ENCODE measurements around the gene CCDC148.

CCDC148 gene

GRCh38 chr2:158456309-158457066 is at the start of gene CCDC148, which contains the start of gene PKP4:
Gene CCDC148 (minus strand): TSS chr2:158456753. CDS start chr2:158456439, 314 bp downstream.
Gene PKP4 (plus strand): TSS chr2:158456952. CDS start chr2:158533185, 76,233 bp downstream.
- peak; percentile 74 to 88 (median 79) for DNase-seq (ENCODE audit: low read depth in 3 of 3)

DNA sequence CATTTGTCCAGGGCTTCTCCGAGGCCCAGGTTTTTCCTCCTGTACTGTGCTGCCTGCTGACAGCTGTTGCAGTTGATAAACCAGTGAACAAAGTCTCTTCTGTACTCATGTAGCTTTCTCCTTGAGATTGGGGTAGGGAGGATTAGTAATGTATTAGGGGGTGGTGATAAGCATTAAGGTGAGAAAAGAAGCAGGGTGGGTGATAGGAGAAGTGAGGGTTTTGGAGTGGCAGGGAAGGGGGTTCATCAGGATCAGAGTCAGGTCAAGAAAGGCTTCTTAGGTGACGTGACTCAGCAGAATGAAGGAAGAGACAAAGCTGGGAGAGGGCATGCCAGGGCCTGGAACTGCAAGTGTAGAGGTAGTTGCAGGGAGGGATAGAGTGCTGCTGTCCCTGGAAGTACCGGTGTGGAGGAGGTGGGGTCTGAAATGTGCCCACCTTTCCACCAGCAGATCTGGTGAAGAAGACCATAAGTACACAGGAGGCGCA is 48.9 kb upstream of the CCDC148 start:
- DNase-seq (ENCODE audit: low read depth in 3 of 3) = no peak

GRCh38 chr2:158504088-158504487 is 47.5 kb upstream of the CCDC148 start:
- no peak for DNase-seq (ENCODE audit: low read depth in 3 of 3)

DNA sequence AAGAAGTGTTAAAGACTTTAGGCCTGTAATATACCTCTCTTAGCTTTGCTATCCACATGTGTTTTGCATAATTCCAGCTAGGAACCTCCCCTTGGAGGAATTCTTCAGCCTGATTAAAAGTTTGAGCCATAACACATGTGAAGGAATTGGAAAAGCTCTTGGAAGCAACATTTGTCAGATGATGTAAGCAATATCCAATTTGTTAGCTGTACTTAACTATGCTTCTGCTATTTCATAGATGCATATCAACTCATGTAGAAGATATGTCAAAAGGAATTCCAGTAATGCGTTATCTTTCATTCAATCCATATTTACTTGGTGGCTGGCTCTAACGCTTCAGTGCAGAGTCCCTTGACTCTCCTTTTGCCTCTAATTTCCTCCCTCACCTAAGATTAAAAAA is 46.4 kb upstream of the CCDC148 start:
- no peak for DNase-seq (ENCODE audit: low read depth in 3 of 3)

GRCh38 chr2:158501301-158501700 is 44.7 kb upstream of the CCDC148 start:
- DNase-seq (ENCODE audit: low read depth in 3 of 3) = no peak

DNA sequence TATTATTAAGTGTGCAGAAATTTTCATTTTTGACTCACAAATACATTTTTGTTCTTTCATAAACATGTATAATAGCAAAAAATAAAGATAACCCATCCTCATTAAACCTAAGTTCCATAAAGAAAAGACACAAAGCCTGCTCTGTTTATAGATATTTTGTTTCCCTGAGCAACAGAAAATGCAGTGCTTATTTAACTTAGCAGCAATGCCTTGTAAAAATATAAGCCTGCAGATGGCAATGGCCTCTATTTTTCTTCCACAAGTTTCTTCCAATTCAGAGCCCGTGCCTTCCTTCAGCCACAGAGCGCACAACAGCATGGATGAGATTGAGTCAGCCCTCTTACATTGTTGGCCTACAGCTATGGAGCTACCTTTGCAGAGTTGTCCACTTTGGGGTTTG is 43.8 kb upstream of the CCDC148 start:
- DNase-seq (ENCODE audit: low read depth in 3 of 3) = no peak

DNA sequence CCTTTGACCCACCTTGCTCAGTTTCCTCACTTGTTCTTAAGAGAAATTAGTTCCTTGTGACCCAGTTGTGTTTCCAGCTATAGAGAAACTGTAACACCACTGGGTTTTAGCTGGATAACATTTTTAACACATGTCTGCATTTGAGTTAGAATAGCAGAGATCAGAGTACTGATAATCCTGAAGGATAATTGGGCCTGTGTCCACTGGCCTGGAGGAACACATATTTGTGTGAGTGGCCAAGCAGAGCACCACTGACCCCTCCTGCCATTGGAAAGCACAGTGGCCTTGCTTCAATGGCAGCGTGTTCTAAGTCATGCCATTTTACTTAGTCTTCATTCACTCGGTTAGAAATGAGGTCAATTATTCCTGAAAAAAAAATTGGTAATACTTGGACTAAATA is 42.8 kb upstream of the CCDC148 start:
- no peak for DNase-seq (ENCODE audit: low read depth in 3 of 3)

GRCh38 chr2:158498749-158499136 is 42.2 kb upstream of the CCDC148 start:
- DNase-seq (ENCODE audit: low read depth in 3 of 3) = no peak

- no peak for DNase-seq (ENCODE audit: low read depth in 3 of 3)
Measured at GRCh38 chr2:158498043-158498748, 41.6 kb upstream of the CCDC148 start.

DNA sequence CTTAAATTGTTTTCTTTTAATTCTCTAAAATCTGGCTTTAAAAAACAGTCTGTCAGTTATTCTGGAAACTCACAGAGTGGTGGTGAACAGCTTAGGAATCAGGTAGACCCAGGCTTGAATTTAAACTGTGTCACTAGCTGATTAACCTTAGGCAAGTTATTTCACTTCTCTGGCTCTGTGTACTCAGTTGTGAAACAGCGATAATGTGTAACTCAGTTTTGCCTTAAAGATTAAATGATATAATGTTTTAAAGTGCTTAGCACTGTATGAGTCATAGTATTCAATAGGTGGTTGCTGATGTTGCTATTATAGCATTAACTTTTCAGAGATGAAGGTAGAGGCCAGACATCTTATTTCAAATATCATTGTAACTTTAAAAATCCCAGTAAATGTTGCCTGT is 40.9 kb upstream of the CCDC148 start:
- no peak for DNase-seq (ENCODE audit: low read depth in 3 of 3)

DNA sequence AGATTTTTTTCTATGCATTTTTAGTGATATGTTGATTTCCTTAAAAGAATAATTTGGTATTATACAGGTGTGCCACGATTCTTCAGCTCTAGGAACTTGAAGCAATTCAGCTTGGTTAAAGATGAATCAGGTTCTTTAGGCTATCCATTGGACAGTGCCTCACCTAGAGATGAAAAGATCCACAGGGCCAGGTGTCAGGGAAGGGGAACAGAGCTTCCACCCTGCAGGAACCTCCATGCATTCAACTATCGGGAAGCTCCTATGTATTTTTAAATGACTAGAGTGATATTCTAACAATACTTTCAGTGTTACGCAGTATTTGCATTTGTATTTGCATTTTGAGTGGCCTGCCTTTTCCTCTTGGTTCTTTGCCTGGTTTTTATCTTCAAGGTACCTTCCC is 40.4 kb upstream of the CCDC148 start:
- DNase-seq (ENCODE audit: low read depth in 3 of 3) = no peak

DNA sequence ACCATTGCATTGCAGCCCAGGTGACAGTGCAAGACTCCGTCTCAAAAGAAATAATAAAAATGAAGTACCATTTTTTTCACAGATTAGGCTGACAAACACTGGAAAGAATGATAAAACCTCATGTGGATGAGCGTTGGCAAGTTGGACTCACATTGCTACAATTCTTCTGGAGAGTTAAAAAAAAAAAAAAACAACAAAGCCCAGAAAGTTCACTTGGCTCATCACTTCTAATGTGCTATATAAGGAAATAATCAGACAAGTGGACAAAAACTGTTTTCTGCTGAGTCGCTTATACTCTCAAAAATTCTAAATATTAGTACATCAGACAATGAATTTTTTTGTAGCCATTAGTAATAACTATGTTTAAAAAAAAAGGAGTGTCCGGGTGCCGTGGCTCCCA is 38.6 kb upstream of the CCDC148 start:
- no peak for DNase-seq (ENCODE audit: low read depth in 3 of 3)

- DNase-seq (ENCODE audit: low read depth in 3 of 3) = no peak
Measured at GRCh38 chr2:158493458-158493857, 36.9 kb upstream of the CCDC148 start.

DNA sequence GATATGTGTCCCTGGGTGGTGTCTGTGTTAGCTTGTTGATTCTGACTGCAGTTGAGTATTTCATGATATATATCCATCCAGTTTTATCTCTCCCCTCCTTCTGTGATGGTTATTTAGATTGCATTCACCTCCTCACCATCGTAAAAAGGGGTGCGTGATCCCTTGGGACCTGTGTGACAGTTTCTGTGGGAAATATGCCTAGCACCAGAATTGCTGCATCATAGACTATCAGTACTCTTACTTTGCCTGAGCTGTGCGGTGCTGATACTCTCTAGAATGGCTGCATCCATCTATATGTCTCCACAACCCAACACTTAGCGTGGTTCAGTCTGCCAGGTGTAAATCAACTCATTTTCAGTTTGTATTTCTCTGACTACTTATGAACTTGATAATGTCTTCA is 34.5 kb upstream of the CCDC148 start:
- DNase-seq (ENCODE audit: low read depth in 3 of 3) = no peak

DNA sequence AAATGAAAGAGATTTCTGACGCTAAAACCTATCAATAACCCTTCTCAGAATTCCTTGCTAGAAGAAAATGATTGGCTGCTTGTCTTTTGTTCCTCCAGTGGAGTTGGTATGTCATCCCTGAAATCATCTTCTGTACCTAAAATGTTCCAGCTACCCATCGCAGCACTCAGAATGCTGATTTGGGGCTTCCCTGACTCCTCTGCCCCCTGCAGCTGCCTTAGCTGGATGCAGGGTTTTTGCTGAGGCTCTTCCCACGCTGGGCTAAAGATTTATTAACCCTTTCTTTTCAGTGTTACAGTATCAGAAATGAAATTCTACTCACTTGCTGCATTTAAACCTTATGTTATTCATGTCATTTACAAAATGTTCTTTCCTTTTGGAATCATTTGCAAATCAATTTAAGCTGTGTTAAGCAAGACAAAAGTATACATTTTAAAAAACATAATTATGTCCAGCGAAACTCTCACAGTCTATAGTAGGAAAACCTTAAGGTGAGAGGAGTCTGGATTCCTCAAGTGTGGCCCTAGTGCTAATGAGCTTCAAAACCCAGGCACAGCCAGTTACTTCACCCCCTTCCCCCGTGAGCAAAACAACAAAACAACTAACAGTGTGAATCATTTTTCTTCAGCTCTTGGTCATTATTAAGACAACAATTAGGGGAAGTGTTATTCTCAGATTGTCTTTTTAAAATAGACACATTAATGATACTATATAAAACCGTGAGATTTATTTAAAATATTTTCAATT is 33.0 kb upstream of the CCDC148 start:
- DNase-seq (ENCODE audit: low read depth in 3 of 3) = no peak

GRCh38 chr2:158488442-158489216 is 32.1 kb upstream of the CCDC148 start:
- no peak for DNase-seq (ENCODE audit: low read depth in 3 of 3)

DNA sequence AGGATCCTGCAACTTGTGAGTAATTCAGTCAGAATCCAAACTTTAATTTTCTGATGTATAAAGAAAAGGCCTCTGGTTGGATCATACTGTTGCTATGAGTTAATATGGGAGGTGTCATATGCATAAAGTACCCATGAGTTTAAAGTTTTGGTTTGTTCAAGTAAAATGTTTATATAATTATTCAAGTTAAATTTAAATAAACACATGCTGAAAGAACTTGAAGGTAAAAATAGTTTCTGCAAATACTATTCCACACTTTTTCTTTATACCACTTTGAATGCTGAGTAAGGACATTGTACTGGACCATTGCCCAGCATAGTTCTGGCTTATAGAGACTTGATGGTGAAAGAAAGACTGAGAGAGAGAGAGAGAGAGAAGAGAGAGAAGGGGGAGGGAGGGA is 30.9 kb upstream of the CCDC148 start:
- DNase-seq (ENCODE audit: low read depth in 3 of 3) = no peak

- DNase-seq (ENCODE audit: low read depth in 3 of 3) = no peak
Measured at GRCh38 chr2:158486970-158487325, 30.4 kb upstream of the CCDC148 start.

GRCh38 chr2:158486150-158486969 is 29.8 kb upstream of the CCDC148 start:
- no peak for DNase-seq (ENCODE audit: low read depth in 3 of 3)

DNA sequence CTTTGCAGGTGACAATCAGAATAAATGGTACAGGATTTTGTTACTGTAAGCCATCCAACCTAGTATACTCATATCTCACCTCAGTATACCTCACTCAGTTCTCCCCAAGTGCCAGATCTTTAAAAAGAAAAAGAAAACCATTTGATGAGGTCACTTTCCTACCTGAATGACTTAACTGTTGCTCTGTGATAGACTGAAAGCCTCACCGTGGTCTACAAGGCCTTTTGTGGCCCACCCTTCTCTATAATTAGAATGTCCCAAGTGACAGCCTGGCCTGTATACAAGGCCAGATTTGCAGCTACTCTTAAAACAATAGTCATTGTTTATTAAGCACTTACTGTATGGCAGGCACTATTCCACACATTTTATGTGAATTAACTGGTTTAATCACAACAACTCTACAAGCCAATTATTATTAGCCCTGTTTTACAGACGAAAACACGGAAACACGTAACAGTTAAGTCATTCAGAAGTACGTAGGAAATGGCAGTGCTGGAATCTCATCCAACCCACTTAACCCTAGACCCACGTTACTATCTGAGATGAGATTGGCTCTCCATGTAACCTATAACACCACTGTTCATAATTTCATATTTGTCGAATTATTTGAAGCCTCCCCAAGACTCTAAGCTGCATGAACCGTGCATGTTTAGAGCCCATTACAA is 28.5 kb upstream of the CCDC148 start:
- DNase-seq (ENCODE audit: low read depth in 3 of 3) = no peak

Data from stimulated activated CD4-positive, alpha-beta T cell treated with anti-CD3 and anti-CD28 coated beads, TNF-alpha, amount 100 ng/mL, for 24 hours (primary cell).